Measurements from ENCODE around the gene TBX4. TPM values are rescaled to one million over a fixed set of nuclear protein-coding genes. Genes with fewer than 3 reads are reported as not detected.

The TBX4 gene
- total and polyA plus RNA-seq, 2 of the 13 experiments (the other 11 are each of a cell fraction or from before 2014, with no cell fraction given), result 0.11 to 1.1 TPM

DNA sequence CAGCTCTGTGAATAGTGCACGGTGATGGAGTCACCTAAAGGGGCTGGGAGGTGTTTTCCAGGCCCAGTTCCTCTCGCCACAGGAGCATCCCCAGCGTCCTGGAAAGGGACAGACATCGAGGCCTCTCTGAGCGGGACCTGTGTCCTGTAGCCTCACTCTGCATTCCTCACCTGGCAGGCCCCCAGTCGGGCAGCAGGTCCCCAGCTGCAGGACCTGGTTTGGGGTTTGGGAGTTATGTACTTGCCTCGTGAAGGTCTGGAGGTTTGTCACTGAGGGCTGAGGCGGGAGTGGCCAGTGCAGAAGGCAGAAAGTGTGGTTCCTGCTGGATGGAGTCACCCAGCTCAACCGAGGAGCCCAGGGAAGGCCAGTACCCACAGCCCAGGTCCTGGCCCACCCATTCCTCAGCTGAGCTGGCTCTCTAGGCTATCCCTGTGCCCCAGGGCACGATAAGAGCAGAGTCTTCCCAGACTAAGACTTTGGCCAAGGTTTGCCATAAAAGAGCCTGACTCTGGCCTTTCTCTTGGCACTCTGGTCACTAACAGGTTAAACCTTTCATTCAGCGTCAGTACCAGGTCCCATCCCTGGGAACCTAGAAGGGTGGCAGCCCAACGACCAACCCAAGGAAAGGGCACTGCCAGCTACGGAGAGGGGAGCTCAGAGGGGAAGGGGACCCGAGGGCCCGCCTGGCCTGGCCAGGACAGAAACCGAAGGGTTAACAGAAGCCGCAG lies 24.4 kb downstream of the TBX4 start:
- CTCF ChIA-PET (ENCODE audit: low intra/inter-chr PET ratio, low total read pairs), result no interaction called here
- H4K20me1 ChIP-seq (ENCODE audit: insufficient read depth, low read length), result no peaks in the 10 kb centered on the region
- H3K4me1 ChIP-seq (ENCODE audit: insufficient read depth, low read length), result peaks cover 13% of the 10 kb centered on the region
- no peak for FAIRE-seq
- no peak overlapping the region for H3K4me3 ChIP-seq (replicated peaks in 1 of 3; ENCODE audit: insufficient read depth in 1 of 3, low read depth in 2 of 3, low read length in 3 of 3)
- no peak overlapping the region for H3K4me2 ChIP-seq (ENCODE audit: low read depth, low read length)
- DNase-seq (ENCODE audit: low spot score), result no peak
- H3K9ac ChIP-seq (ENCODE audit: insufficient read depth, low read depth, low read length), result no peak overlapping the region
- H3K9me3 ChIP-seq (ENCODE audit: low read length), result no peaks in the 10 kb centered on the region
- intact Hi-C loops (cut with micrococcal nuclease; ENCODE audit: unreplicated experiment), result no loop called here
- POLR2A ChIA-PET, result no interaction called here
- no peak overlapping the region for H3K27ac ChIP-seq (ENCODE audit: extremely low read length, insufficient read depth, low read length)
- H3K27me3 ChIP-seq (ENCODE audit: control insufficient read depth in 1 of 2, insufficient read depth in 2 of 2, low read length in 2 of 2), result no peaks in the 10 kb centered on the region
- no peak overlapping the region for H2AFZ ChIP-seq (ENCODE audit: low read length)
- TF ChIP-seq MATR3 (CRISPR knock-in tag; IDR thresholded peaks at IDR 0.05), result no peak
- no peak for TF ChIP-seq CAMTA2 (CRISPR knock-in tag; IDR thresholded peaks at IDR 0.05; ENCODE audit: borderline replicate concordance)
- TF ChIP-seq, protein P1, sequence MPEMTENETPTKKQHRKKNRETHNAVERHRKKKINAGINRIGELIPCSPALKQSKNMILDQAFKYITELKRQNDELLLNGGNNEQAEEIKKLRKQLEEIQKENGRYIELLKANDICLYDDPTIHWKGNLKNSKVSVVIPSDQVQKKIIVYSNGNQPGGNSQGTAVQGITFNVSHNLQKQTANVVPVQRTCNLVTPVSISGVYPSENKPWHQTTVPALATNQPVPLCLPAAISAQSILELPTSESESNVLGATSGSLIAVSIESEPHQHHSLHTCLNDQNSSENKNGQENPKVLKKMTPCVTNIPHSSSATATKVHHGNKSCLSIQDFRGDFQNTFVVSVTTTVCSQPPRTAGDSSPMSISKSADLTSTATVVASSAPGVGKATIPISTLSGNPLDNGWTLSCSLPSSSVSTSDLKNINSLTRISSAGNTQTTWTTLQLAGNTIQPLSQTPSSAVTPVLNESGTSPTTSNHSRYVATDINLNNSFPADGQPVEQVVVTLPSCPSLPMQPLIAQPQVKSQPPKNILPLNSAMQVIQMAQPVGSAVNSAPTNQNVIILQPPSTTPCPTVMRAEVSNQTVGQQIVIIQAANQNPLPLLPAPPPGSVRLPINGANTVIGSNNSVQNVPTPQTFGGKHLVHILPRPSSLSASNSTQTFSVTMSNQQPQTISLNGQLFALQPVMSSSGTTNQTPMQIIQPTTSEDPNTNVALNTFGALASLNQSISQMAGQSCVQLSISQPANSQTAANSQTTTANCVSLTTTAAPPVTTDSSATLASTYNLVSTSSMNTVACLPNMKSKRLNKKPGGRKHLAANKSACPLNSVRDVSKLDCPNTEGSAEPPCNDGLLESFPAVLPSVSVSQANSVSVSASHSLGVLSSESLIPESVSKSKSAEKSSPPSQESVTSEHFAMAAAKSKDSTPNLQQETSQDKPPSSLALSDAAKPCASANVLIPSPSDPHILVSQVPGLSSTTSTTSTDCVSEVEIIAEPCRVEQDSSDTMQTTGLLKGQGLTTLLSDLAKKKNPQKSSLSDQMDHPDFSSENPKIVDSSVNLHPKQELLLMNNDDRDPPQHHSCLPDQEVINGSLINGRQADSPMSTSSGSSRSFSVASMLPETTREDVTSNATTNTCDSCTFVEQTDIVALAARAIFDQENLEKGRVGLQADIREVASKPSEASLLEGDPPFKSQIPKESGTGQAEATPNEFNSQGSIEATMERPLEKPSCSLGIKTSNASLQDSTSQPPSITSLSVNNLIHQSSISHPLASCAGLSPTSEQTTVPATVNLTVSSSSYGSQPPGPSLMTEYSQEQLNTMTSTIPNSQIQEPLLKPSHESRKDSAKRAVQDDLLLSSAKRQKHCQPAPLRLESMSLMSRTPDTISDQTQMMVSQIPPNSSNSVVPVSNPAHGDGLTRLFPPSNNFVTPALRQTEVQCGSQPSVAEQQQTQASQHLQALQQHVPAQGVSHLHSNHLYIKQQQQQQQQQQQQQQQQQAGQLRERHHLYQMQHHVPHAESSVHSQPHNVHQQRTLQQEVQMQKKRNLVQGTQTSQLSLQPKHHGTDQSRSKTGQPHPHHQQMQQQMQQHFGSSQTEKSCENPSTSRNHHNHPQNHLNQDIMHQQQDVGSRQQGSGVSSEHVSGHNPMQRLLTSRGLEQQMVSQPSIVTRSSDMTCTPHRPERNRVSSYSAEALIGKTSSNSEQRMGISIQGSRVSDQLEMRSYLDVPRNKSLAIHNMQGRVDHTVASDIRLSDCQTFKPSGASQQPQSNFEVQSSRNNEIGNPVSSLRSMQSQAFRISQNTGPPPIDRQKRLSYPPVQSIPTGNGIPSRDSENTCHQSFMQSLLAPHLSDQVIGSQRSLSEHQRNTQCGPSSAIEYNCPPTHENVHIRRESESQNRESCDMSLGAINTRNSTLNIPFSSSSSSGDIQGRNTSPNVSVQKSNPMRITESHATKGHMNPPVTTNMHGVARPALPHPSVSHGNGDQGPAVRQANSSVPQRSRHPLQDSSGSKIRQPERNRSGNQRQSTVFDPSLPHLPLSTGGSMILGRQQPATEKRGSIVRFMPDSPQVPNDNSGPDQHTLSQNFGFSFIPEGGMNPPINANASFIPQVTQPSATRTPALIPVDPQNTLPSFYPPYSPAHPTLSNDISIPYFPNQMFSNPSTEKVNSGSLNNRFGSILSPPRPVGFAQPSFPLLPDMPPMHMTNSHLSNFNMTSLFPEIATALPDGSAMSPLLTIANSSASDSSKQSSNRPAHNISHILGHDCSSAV (CRISPR knock-in tag; IDR thresholded peaks at IDR 0.05; ENCODE audit: borderline replicate concordance), result no peak
- no peak for TF ChIP-seq ZNF83 (CRISPR knock-in tag; IDR thresholded peaks at IDR 0.05; ENCODE audit: borderline replicate concordance)
- no peak for TF ChIP-seq ARNT (IDR thresholded peaks at IDR 0.05)
- no peak for TF ChIP-seq ZNF451 (CRISPR knock-in tag; IDR thresholded peaks at IDR 0.05)
- TF ChIP-seq ZNF652 (CRISPR knock-in tag; IDR thresholded peaks at IDR 0.05; ENCODE audit: borderline replicate concordance, low read depth), result peak; percentile 51
- TF ChIP-seq ZNF709 (CRISPR knock-in tag; IDR thresholded peaks at IDR 0.05), result no peak
- 84% methylated on average over 16 of the region's 17 CpGs for WGBS (ENCODE audit: low lambda C conversion rate)
- no peak for ATAC-seq
- BruUV-seq (replicated peaks), result no TSS peak
- no peaks in the 10 kb centered on the region for H3K79me2 ChIP-seq (ENCODE audit: insufficient read depth, low read length)
- no peaks in the 10 kb centered on the region for H3K36me3 ChIP-seq (replicated peaks in 1 of 2; ENCODE audit: control insufficient read depth in 1 of 2, insufficient read depth in 2 of 2, low read length in 2 of 2)
- in situ Hi-C loops (cut with HindIII; ENCODE audit: extremely low pct_ligation_motif_present, low pct_unique_long_range_greater_than_20kb), result no loop called here

Data from HepG2 (cell line).